DLD1 (cell line): ENCODE data around the gene SLC26A1.

Source experiments
- in situ Hi-C: cut with HindIII; loops from 2 replicates; pipeline ENCODE4 v1.10.0; 2017; ENCODE audit warnings: low sequenced_read_pairs

Gene SLC26A1

GRCh38 chr4:1014291-1015167 is 21.3 kb upstream of the SLC26A1 start:
- in situ Hi-C loops = no loop called here

DNA sequence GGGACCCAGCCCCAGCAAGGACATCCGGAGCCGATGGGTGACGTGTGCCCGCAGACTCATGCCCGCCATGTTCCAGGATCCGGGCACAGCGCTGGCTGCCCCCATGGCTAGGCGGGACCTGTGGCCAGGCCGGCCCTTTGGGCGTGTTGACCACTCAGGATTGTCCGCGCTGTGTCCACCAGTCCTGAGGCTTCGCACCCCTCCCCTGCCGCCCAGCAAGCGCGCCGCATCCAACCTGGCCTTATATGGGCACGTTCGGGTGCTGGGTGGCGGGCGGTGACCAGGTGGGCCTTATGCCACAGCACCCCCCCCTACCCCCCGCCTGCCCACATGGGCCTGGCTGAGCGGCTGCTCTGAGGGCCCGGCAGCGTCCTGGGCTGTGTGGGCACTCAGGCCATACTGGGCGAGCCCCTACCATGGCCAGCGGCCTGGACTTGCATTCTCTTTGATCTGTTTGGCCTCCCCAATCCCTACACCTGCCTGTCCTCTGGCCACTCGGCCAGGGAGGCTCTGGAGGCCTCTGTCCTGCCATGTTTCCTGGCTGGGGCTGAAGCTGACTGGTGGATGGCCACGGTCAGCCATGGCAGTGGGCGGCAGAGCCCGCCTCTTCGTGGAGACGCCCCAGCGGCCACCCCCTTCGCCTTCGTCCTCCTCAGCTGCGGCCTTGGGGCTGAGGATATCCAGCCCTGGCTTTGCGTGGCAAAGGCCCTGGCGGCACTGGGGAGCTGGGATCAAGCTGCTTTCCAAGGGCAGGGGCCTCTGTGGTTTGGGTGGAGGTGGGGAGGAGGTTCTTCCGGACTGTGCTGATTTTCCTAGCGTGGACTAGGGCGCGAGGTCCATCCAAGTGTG is 20.2 kb upstream of the SLC26A1 start:
- in situ Hi-C loops = no loop called here

DNA sequence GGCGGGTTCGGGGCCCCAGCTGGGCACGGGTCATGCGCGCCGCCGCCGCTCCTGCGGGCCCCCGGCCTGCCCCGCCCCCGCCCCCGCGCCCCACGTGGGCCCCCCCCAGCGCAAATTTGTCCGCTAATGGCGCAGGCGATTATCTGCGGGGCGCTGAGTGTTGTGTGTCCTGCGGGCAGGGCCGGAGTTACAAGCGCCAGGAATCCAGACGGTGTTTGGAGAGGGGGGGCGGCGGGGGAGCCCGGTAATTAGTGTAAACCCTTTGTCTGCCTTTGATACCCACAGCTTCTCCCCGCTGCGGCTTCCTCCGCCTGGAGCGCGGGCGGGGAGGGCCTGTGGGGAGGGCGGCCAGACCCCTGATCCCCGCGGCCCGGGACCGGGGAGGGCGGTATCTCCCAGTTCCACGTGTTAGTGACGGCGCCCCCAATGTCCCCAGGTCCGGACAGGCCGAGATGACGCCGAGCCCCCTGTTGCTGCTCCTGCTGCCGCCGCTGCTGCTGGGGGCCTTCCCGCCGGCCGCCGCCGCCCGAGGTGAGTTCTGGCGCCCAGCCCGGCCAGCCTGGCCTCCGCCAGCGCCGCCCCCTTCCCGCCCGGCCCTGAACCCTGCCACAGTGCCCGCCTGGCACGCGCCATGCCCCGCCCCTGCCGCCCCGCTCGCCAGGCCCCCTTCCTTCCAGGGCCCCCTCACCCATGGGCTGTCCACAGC is 19.0 kb upstream of the SLC26A1 start:
- in situ Hi-C loops = no loop called here

DNA sequence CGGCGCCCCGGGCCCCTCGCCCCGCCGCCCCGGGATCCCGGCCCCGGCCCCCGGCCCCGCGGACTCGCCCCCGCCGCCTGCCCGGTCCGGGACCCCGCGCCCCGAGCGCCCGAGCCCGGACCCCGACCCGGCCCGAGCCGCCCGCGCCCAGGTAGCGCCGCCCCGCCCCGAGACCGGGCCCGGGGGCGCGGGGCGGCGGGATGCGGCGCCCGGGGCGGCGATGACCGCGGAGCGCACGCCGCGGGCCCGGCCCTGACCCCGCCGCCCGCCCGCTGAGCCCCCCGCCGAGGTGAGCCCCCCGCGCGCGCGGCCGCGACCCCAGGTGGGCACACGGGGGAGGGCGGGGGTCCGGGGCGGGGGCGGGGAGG is 18.4 kb upstream of the SLC26A1 start:
- in situ Hi-C loops = no loop called here

DNA sequence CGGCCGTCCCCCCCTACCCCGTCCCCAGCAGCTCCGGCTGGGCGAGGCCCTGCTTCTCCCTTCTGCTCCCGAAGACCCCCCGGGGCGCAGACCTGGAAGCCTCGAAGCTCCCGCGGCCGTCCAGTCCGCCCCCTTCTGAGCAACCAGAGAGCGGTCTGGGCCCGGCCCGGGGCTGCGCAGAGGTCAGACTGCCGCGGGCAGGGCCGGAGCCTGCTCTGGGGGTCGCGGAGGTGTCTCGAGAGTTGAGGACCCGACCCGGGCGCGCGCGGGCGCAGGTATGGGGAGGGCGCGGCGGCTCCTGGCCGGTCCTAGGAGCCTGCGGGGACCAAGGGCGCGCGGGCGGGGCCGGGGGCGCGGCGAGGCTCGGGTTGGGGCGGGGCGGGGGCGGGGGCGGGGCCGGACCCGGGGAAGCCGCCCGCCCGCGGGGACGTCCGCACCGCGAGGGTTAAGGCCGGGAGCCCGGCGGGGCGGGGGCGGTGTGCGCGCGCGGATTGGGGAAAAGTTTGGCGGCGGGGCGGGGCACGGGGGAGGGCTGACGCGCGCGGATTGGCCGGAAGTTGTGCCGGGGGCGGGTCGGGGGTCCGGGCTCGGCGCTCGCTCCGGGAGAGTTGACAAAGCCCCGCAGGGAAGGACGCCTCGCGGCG is 17.9 kb upstream of the SLC26A1 start, which contains the start of gene FGFRL1:
Gene FGFRL1 (plus strand): TSS at position 605 of the 644 bp plus-strand sequence. CDS start 860 bp downstream, outside the sequence.
- in situ Hi-C loops = no loop called here

DNA sequence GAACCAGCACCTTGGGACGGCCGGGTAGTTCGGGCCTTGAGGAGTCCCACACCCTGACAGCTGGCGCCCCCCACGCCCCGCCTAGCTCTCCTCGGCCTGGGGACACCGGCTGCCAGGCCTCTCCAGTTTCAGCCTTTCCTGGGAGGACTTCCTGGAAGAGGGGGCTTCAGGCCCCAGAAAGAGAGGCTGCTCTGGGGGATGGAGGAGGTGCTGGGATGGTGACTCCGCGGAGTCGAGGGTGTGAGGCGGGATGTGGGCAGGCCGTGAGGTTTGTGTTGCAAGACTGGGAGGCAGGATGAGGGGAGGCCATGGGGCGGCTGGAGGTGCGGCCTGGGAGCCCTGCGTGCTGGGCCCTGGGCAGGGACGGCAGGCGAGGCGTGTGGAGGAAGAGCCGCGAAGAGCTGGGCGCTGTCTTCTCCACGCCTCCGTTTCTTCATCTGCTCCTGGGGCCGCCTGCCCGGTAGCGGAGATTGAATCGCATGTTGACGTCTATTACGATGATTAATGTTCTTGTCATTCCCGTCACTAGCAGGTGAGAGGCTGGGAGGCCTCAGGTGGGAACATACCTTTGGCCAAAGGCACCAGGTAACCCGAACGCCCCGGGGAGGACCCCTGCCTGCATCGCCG is 17.3 kb upstream of the SLC26A1 start:
- in situ Hi-C loops = no loop called here

- in situ Hi-C loops = no loop called here
Measured at GRCh38 chr4:1009542-1010394, 16.6 kb upstream of the SLC26A1 start.

- in situ Hi-C loops = no loop called here
Measured at GRCh38 chr4:1008840-1009541, 15.8 kb upstream of the SLC26A1 start.

GRCh38 chr4:1006856-1007255 is 13.7 kb upstream of the SLC26A1 start:
- in situ Hi-C loops = no loop called here

DNA sequence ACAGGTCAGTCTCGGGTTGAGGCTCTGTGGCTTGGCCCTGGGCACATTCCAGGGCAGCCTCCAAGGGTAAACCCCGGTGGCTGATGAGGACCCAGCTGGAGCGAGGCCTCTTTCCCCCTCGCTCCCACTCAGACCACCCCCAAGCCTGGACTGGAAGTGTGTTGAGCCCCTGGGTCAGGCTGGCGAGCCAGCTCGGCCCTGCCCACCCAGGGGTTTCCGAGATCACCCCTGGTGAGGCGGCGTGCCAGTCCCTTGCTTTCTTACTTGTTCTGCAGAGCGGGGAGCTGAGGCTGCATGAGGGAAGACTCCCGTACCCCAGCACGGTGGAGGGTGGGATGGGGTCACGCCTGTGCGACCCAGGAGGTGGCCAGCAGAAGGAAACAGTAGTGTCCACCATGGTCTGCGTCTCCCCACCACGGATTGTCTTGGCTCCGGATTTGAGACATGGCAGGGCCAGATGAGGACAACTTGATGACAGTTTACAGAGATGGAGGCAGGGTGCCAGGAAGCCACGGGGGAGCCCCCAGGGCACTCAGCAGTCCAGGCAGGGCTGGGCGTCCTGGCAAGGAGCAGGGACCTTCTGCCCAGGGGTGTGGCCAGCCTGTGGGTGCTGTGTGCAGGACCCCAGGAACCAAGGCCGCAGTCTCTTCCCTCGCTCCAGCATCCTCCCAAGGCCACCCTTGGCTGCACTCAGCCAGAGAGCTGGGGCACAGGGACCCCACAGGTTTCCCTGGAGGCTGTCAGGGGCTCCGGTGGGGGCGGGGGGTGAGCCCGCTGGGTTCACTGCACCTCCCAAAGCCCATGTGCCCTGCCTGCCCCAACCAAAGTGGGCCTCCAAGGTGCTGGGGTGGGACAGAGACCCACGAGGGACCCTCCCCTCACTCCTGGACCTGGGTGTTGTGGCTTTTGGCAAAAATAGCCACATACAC is 11.6 kb upstream of the SLC26A1 start:
- in situ Hi-C loops = no loop called here

DNA sequence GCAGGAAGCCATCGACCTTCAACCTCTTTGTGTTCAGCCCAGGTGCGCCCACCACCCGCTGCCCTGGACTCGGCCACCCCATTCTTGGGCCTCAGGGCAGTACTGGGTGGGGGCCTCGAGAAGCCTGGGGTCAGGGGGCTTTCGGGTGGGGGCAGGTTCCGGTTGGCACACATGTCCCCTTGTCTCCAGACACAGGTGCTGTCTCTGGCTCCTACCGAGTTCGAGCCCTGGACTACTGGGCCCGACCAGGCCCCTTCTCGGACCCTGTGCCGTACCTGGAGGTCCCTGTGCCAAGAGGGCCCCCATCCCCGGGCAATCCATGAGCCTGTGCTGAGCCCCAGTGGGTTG is 10.8 kb upstream of the SLC26A1 start:
- in situ Hi-C loops = no loop called here

- in situ Hi-C loops = no loop called here
Measured at GRCh38 chr4:1003271-1004070, 10.3 kb upstream of the SLC26A1 start.

DNA sequence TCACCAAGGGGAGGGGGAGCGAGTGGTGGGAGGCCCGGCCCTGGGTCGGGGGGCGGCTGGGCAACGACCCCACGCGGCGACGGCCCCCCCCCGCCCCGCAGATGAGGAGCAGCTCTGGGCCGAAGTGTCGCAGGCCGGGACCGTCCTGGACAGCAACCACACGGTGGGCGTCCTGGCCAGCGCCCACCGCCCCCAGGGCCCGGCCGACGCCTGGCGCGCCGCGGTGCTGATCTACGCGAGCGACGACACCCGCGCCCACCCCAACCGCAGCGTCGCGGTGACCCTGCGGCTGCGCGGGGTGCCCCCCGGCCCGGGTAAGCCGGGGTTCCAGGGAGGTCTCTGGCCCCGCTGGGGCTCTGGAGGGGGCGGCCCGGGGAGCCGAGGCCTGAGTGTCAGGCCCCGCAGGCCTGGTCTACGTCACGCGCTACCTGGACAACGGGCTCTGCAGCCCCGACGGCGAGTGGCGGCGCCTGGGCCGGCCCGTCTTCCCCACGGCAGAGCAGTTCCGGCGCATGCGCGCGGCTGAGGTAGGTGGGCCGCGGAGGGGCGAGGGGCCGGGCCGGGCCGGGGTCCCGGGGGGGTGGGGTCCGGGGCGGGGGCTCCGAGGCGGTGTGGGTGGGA is 9.5 kb upstream of the SLC26A1 start:
- in situ Hi-C loops = no loop called here

DNA sequence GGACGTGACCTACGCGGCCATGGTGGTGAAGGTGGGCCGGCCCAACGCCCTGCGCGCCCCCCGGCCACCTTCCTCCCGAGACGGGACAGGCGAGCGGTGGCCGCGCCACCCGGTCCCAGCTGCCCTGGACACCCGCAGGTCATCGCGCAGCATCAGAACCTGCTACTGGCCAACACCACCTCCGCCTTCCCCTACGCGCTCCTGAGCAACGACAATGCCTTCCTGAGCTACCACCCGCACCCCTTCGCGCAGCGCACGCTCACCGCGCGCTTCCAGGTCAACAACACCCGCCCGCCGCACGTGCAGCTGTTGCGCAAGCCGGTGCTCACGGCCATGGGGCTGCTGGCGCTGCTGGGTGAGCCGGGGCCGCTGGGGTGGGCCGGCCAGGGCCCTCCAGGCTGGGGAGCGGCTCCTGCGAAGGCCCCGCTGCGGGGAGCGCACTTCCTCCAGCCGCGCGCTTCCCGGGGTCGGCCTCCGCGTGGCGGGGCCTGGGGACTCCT is 9.0 kb upstream of the SLC26A1 start:
- in situ Hi-C loops = no loop called here

DNA sequence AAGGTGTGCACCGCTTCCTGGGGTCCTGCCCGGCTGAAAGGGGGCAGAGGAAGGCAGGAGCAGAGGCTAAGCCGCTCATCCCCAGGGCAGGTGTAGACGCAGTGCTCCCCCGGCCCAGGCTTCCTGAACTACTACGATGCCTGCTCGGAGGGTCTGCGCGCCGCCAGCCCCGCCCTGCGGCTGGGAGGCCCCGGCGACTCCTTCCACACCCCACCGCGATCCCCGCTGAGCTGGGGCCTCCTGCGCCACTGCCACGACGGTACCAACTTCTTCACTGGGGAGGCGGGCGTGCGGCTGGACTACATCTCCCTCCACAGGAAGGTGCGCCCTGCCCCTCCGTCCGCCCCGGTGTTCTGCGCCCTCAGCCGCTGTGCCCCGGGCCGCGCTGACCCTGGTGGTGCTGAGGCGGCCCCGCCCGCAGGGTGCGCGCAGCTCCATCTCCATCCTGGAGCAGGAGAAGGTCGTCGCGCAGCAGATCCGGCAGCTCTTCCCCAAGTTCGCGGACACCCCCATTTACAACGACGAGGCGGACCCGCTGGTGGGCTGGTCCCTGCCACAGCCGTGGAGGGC is 8.4 kb upstream of the SLC26A1 start:
- in situ Hi-C loops = no loop called here

DNA sequence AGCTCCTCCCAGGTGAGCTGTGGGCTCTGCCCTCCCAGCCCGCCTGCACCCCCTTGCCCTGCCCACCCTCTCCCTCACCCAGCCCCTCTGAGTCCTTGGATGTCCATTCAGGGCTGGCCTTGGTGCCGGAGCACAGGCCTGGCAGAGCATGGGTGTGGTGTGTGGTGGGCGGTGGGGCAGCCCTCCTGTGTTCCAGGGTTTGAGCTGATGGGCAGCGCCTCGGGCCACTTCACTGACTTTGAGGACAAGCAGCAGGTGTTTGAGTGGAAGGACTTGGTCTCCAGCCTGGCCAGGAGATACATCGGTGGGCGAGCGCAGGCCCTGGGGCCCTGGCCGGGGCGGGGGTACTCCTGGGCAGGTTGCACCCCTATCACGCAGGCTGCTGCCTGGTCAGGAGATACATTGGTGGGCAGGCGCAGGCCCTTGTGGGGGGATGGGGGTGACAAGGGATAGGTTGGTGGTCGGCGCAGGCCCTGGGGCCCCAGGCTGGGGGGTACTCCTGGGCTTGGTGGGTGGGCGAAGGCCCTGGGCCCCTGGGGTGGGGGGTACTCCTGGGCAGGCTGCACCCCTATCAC is 7.6 kb upstream of the SLC26A1 start:
- in situ Hi-C loops = no loop called here
